Measurements from ENCODE around the gene TP53.
A peak's percentile ranks its signal among the peaks of the same experiment; 100 is the strongest.

Gene TP53

GRCh38 chr17:7713782-7714181 is 26.5 kb upstream of the TP53 start:
- ChIA-PET POLR2A (ENCODE audit: low non-redundant PET) (interaction anchor here (0.6 kb wide), 2 partner anchors 13 to 16 kb away, joined by 3 to 5 read pairs; no protein-coding TSS in a partner anchor), CTCF (interaction anchor here (0.5 to 1.1 kb wide), 3 partner anchors 9 to 520 kb away, joined by 3 to 4 read pairs (median 3); no protein-coding TSS in a partner anchor)
- DNase-seq (ENCODE audit: low spot score): no peak
- TF ChIP-seq CTCF (conservative IDR thresholded peaks at IDR 0.05; ENCODE audit: low read depth): no peak
- H3K27ac ChIP-seq: no peak overlapping the region

GRCh38 chr17:7712111-7712771 is 25.0 kb upstream of the TP53 start:
- H3K27ac ChIP-seq: no peak overlapping the region
- TF ChIP-seq CTCF (conservative IDR thresholded peaks at IDR 0.05; ENCODE audit: low read depth): no peak
- no peak for DNase-seq (ENCODE audit: low spot score)
- CTCF ChIA-PET: interaction anchor here (0.6 kb wide), 2 partner anchors 19 to 155 kb away, joined by 3 read pairs; no protein-coding TSS in a partner anchor
- POLR2A ChIA-PET (ENCODE audit: low non-redundant PET): no interaction called here

GRCh38 chr17:7711051-7711755 is 23.9 kb upstream of the TP53 start:
- no peak overlapping the region for H3K27ac ChIP-seq
- no peak for TF ChIP-seq CTCF (conservative IDR thresholded peaks at IDR 0.05; ENCODE audit: low read depth)
- CTCF ChIA-PET: interaction anchor here (0.6 kb wide), 1 partner anchor 399 kb away, joined by 3 read pairs; no protein-coding TSS in a partner anchor
- POLR2A ChIA-PET (ENCODE audit: low non-redundant PET): interaction anchor here (0.6 kb wide), 1 partner anchor 24 kb away, joined by 3 read pairs; no protein-coding TSS in a partner anchor
- no peak for DNase-seq (ENCODE audit: low spot score)

GRCh38 chr17:7710301-7710700 is 23.0 kb upstream of the TP53 start:
- ChIA-PET CTCF (no interaction called here), POLR2A (ENCODE audit: low non-redundant PET) (no interaction called here)
- TF ChIP-seq CTCF (conservative IDR thresholded peaks at IDR 0.05; ENCODE audit: low read depth): no peak
- peak overlapping the region; percentile 32; the same call in 1 of the 2 replicates for H3K27ac ChIP-seq
- DNase-seq (ENCODE audit: low spot score): no peak

GRCh38 chr17:7709031-7709430 is 21.7 kb upstream of the TP53 start:
- no peak for DNase-seq (ENCODE audit: low spot score)
- ChIA-PET POLR2A (ENCODE audit: low non-redundant PET) (no interaction called here), CTCF (no interaction called here)
- no peak overlapping the region for H3K27ac ChIP-seq
- no peak for TF ChIP-seq CTCF (conservative IDR thresholded peaks at IDR 0.05; ENCODE audit: low read depth)

- ChIA-PET CTCF (no interaction called here), POLR2A (ENCODE audit: low non-redundant PET) (no interaction called here)
- no peak overlapping the region for H3K27ac ChIP-seq
- no peak for DNase-seq (ENCODE audit: low spot score)
- no peak for TF ChIP-seq CTCF (conservative IDR thresholded peaks at IDR 0.05; ENCODE audit: low read depth)
Measured at GRCh38 chr17:7707858-7708750, 20.8 kb upstream of the TP53 start.
